Measurements from ENCODE around the gene TRIM71.

GRCh38 chr3:32870373-32871095 lies 52.7 kb downstream of the TRIM71 start:
- no peak for TF ChIP-seq CTCF (IDR thresholded peaks at IDR 0.05; ENCODE audit: insufficient read depth, low read length, poor library complexity, severe bottlenecking)
- TF ChIP-seq EZH2phosphoT487 (conservative IDR thresholded peaks at IDR 0.05; ENCODE audit: low read length), result no peak
